Lung (tissue), 12 donors: ENCODE results near the gene RMI2. TPM values are rescaled to one million over a fixed set of nuclear protein-coding genes. Genes with fewer than 3 reads are reported as not detected.

Source experiments
- ATAC-seq: fragments of 200-7000 bp; cut with Tn5 transposase; one replicate; pipeline ENCODE4 v1.9.1; 2020; ENCODE audit warnings: moderate number of reproducible peaks; ENCODE audit not compliant: insufficient read depth, low FRiP score
- DNase-seq, 3 donors: peaks; one replicate each; pipeline ENCODE4 v3.0.0-alpha.2; 2013 to 2017
- H3K27ac ChIP-seq, 2 donors: one replicate each; pipeline ENCODE4 v1.5.1; 2013; ENCODE audit warnings: mild to moderate bottlenecking in 2 of 2, moderate library complexity in 2 of 2, control low read depth in 1 of 2, inconsistent platforms in 1 of 2, low read depth in 1 of 2, low read length in 1 of 2
- H3K27me3 ChIP-seq, 3 donors: one replicate each; pipeline ENCODE4 v1.5.1; 2013; ENCODE audit warnings: low read length in 2 of 3; ENCODE audit not compliant: control insufficient read depth in 3 of 3, insufficient read depth in 3 of 3
- H3K36me3 ChIP-seq, 4 donors: one replicate each; pipeline ENCODE4 v1.5.1; 2013; ENCODE audit warnings: low read length in 4 of 4, mild to moderate bottlenecking in 1 of 4, moderate library complexity in 1 of 4; ENCODE audit not compliant: control insufficient read depth in 4 of 4, insufficient read depth in 4 of 4
- H3K4me1 ChIP-seq, 5 donors: one replicate each; pipeline ENCODE4 v1.5.1; 2013; ENCODE audit warnings: low read length in 5 of 5, mild to moderate bottlenecking in 2 of 5, moderate library complexity in 1 of 5; ENCODE audit not compliant: control insufficient read depth in 5 of 5, insufficient read depth in 5 of 5
- H3K4me3 ChIP-seq: one replicate; pipeline ENCODE4 v1.5.1; 2013; ENCODE audit warnings: mild to moderate bottlenecking, control low read depth, moderate library complexity
- H3K9ac ChIP-seq, 2 donors: one replicate each; pipeline ENCODE4 v1.5.1; 2013; ENCODE audit warnings: low read length in 2 of 2, control low read depth in 1 of 2; ENCODE audit not compliant: insufficient read depth in 1 of 2
- H3K9me3 ChIP-seq, 4 donors: one replicate each; pipeline ENCODE4 v1.5.1; 2013; ENCODE audit warnings: low read length in 3 of 4, mild to moderate bottlenecking in 1 of 4, moderate library complexity in 1 of 4; ENCODE audit not compliant: control insufficient read depth in 4 of 4, insufficient read depth in 3 of 4
- WGBS, 2 donors: extraction: QIAGEN DNeasy Blood & Tissue Kit; methylation state at CpG; one replicate each; pipeline ENCODE4 v1.1.7; 2013; 5-methylcytosine and 5-hydroxymethylcytosine counted together
- polyA plus RNA-seq, 2 donors: library from polyadenylated mRNA; stranded (reverse); fragments of 200-250 nt; gene quantifications; one replicate each; pipeline ENCODE4 v1.2.1, GENCODE V29; 2013
- total RNA-seq, 2 donors: library from RNA; depleted of rRNA in 1 of 2; stranded (reverse); fragments of >200 nt in 1 of 2; gene quantifications; one replicate each; pipeline ENCODE4 v1.2.1, GENCODE V29; 2014 to 2021
- TF ChIP-seq, protein P1 (sequence below): IDR thresholded peaks from 2 replicates; pipeline ENCODE4 v1.5.1; 2012; ENCODE audit warnings: mild to moderate bottlenecking; ENCODE audit errors: control extremely low read depth, extremely low read depth
- donor health status: control.
- donor health status: control.
- donor health status: Bipolar disorder and iron deficiency.
- donor health status: healthy.
- donor health status: DM: yes; HTN: yes; CAD: no.

The RMI2 gene
- total and polyA plus RNA-seq, 4 donors = 2.5 to 7.2 (median 4.5) TPM

DNA sequence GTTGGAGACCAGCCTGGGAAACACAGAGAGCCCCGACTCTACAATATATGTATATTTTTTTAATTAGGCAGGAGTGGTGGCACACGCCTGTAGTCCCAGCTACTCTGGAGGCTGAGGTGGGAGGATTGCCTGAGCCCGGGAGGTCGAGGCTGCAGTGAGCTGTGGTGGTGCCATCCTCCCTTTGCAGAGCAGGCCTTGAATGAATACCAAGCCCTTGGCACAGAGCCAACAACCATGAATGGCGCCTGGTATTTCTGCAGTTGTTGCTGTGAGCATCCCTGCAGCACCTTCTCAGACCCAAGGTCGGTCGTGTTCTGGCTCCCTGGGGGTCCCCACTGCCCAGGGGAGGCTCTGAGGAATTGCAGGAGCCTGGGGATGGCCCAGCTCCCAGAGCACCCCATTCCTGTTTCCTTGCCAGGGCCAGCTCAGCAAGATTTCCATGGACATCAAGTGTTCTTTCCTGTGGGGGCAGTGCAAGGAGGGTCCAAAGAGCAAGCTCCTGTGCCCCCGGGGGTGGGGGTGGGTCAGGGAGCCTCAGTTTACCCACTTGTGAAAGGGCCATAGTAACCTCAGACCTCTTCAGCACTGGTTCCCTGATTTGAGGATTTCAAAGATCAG lies 25.6 kb upstream of the RMI2 start:
- ATAC-seq (no peak), DNase-seq (no peak)
- Histone ChIP-seq H3K4me3 (no peak overlapping the region), H3K9me3 (no peaks in the 10 kb centered on the region), H3K27me3 (no peaks in the 10 kb centered on the region), H3K9ac (no peak overlapping the region), H3K4me1 (peaks cover 0 to 24% (median 4%) of the 10 kb centered on the region in 5 donors), H3K36me3 (no peaks in the 10 kb centered on the region), H3K27ac (no peak overlapping the region)
- TF ChIP-seq, protein P1, sequence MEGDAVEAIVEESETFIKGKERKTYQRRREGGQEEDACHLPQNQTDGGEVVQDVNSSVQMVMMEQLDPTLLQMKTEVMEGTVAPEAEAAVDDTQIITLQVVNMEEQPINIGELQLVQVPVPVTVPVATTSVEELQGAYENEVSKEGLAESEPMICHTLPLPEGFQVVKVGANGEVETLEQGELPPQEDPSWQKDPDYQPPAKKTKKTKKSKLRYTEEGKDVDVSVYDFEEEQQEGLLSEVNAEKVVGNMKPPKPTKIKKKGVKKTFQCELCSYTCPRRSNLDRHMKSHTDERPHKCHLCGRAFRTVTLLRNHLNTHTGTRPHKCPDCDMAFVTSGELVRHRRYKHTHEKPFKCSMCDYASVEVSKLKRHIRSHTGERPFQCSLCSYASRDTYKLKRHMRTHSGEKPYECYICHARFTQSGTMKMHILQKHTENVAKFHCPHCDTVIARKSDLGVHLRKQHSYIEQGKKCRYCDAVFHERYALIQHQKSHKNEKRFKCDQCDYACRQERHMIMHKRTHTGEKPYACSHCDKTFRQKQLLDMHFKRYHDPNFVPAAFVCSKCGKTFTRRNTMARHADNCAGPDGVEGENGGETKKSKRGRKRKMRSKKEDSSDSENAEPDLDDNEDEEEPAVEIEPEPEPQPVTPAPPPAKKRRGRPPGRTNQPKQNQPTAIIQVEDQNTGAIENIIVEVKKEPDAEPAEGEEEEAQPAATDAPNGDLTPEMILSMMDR = no peak
- WGBS, 2 donors = 64 to 71% methylated on average over 8 of the region's 8 CpGs

DNA sequence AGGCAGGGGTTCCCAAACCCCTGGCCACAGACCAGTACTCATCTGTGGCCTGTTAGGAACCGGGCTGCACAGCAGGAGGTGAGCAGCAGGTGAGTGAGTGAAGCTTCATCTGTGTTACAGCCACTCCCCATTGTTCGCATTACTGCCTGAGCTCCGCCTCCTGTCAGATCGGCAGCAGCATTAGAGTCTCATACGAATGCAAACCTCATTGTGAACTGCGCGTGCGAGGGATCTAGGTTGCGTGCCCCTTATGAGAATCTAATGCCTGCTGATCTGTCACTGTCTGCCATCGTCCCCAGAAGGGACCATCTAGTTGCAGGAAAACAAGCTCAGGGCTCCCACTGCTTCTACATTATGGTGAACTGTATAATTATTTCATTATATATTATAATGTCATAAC lies 25.1 kb upstream of the RMI2 start:
- no peak overlapping the region for H3K9ac ChIP-seq
- no peak overlapping the region for H3K27ac ChIP-seq
- TF ChIP-seq, protein P1 = no peak
- ATAC-seq = no peak
- 86 to 92% methylated on average over 10 of the region's 10 CpGs for WGBS, 2 donors
- no peaks in the 10 kb centered on the region for H3K36me3 ChIP-seq
- no peak for DNase-seq
- peaks cover 0 to 19% (median 4%) of the 10 kb centered on the region in 5 donors for H3K4me1 ChIP-seq
- H3K4me3 ChIP-seq = no peak overlapping the region
- H3K9me3 ChIP-seq = no peaks in the 10 kb centered on the region
- H3K27me3 ChIP-seq = no peaks in the 10 kb centered on the region

GRCh38 chr16:11321662-11322061 lies 23.6 kb upstream of the RMI2 start:
- no peaks in the 10 kb centered on the region for H3K9me3 ChIP-seq
- no peak for DNase-seq
- TF ChIP-seq, protein P1 = no peak
- no peak overlapping the region for H3K9ac ChIP-seq
- no peak overlapping the region for H3K27ac ChIP-seq
- H3K4me3 ChIP-seq = no peak overlapping the region
- no peaks in the 10 kb centered on the region for H3K36me3 ChIP-seq
- no peaks in the 10 kb centered on the region for H3K27me3 ChIP-seq
- WGBS, 2 donors = 84 to 91% methylated on average over 5 of the region's 5 CpGs
- H3K4me1 ChIP-seq = peaks cover 0 to 13% (median 0%) of the 10 kb centered on the region in 5 donors
- ATAC-seq = no peak

DNA sequence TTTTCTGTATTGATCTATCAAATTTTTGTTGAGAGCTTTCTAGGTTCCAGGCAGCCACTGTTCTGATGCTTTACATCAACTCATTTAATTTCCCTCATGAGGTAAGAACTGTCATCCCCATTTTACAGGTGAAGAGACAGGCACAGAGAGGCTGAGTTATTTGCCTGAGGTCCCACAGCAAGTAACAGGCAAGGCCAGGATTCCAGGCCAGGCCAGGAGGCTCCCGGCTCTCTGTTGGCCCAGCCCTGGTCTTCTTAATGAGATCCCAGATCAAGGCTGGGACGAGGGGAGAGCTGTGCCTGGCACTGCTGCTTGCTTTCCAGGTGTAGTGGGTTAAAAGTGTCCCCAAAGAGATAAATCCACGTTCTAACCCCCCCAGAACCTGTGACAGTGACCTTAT lies 22.4 kb upstream of the RMI2 start:
- H3K4me1 ChIP-seq = peaks cover 0 to 20% (median 3%) of the 10 kb centered on the region in 5 donors
- no peaks in the 10 kb centered on the region for H3K9me3 ChIP-seq
- H3K27ac ChIP-seq = no peak overlapping the region
- DNase-seq (no peak), ATAC-seq (no peak)
- H3K27me3 ChIP-seq = no peaks in the 10 kb centered on the region
- TF ChIP-seq, protein P1 = no peak
- 87 to 90% methylated on average over 3 of the region's 3 CpGs for WGBS, 2 donors
- no peaks in the 10 kb centered on the region for H3K36me3 ChIP-seq
- H3K9ac ChIP-seq = no peak overlapping the region
- no peak overlapping the region for H3K4me3 ChIP-seq
